Caco-2 (cell line): ENCODE measurements around the gene COL4A2. TPM values are rescaled to one million over a fixed set of nuclear protein-coding genes. Genes with fewer than 3 reads are reported as not detected.

Source experiments
- BruUV-seq: library from RNA; stranded (reverse); fragments of 400-500 nt; replicated peaks from 2 replicates; lab custom pipeline; 2021; lab: Mats Ljungman, UMichigan
- CTCF ChIA-PET: fragments of 300-600 bp; sonication (Branson Sonifier 250); formaldehyde crosslinking; loops from one replicate; lab custom pipeline; 2022; ENCODE audit warnings: antibody characterized with exemption; lab: Charles Lee
- POLR2A ChIA-PET: fragments of 300-600 bp; sonication (Branson Sonifier 250); formaldehyde crosslinking; loops from one replicate; lab custom pipeline; 2022; ENCODE audit warnings: antibody characterized with exemption; lab: Charles Lee
- DNase-seq, 2 experiments: peaks; one replicate each; pipeline versions ENCODE4 v3.0.0 to v3.0.0-alpha.2; 2020 to 2022
- H3K27me3 ChIP-seq: replicated peaks from 2 replicates; pipeline ENCODE4 v1.6.0; 2011; ENCODE audit warnings: low read length; ENCODE audit not compliant: control insufficient read depth, insufficient read depth
- H3K36me3 ChIP-seq: 2 replicates; pipeline ENCODE4 v1.5.1; 2011; ENCODE audit warnings: low read length; ENCODE audit not compliant: control insufficient read depth, insufficient read depth
- H3K4me1 ChIP-seq: fragments of 250-450 bp; sonication (Bioruptor Pico); 2 replicates; pipeline ENCODE4 v1.5.1; 2020; ENCODE audit warnings: mild to moderate bottlenecking
- H3K4me3 ChIP-seq: 2 replicates; pipeline ENCODE4 v1.5.1; 2011; ENCODE audit warnings: low read depth, mild to moderate bottlenecking, control low read depth, low read length
- H3K9me3 ChIP-seq: fragments of 250-450 bp; sonication (Bioruptor Pico); 2 replicates; pipeline ENCODE4 v1.5.1; 2020; ENCODE audit warnings: mild to moderate bottlenecking, moderate library complexity
- H3K27ac Mint-ChIP-seq: one replicate; pipeline ENCODE4 v1.8.0; 2022; ENCODE audit warnings: mixed read lengths; ENCODE audit not compliant: unreplicated experiment
- H3K27me3 Mint-ChIP-seq: one replicate; pipeline ENCODE4 v1.8.0; 2022; ENCODE audit warnings: mixed read lengths; ENCODE audit not compliant: insufficient read depth, unreplicated experiment
- H3K36me3 Mint-ChIP-seq: one replicate; pipeline ENCODE4 v1.8.0; 2022; ENCODE audit warnings: mild to moderate bottlenecking, mixed read lengths; ENCODE audit not compliant: insufficient read depth, unreplicated experiment
- H3K4me1 Mint-ChIP-seq: one replicate; pipeline ENCODE4 v1.8.0; 2022; ENCODE audit warnings: low read depth, mixed read lengths; ENCODE audit not compliant: unreplicated experiment
- H3K4me3 Mint-ChIP-seq: one replicate; pipeline ENCODE4 v1.8.0; 2022; ENCODE audit warnings: mild to moderate bottlenecking, moderate library complexity, mixed read lengths; ENCODE audit not compliant: unreplicated experiment
- H3K9me3 Mint-ChIP-seq: one replicate; pipeline ENCODE4 v1.8.0; 2022; ENCODE audit warnings: mixed read lengths; ENCODE audit not compliant: unreplicated experiment
- intact Hi-C: fragments of 100-400 bp; cut with micrococcal nuclease; formaldehyde crosslinking; loops from one replicate; pipeline ENCODE4 v1.10.0; 2022; ENCODE audit not compliant: unreplicated experiment
- total RNA-seq: library from RNA; stranded (reverse); gene quantifications from 2 replicates; pipeline ENCODE4 v1.2.3, GENCODE V29; 2022
- TF ChIP-seq, protein P1 (sequence below), 2 experiments: fragments of 200-600 bp in 1 of 2; IDR thresholded peaks; 1 replicate in 1 of 2; 2 replicates in 1 of 2; pipeline versions ENCODE4 v1.5.1 to v1.8.0; 2011 to 2022; ENCODE audit warnings: antibody characterized with exemption in 1 of 2, control low read depth in 1 of 2, inconsistent platforms in 1 of 2, low read depth in 1 of 2, low read length in 1 of 2, mild to moderate bottlenecking in 1 of 2, moderate library complexity in 1 of 2; ENCODE audit not compliant: insufficient read depth in 1 of 2, severe bottlenecking in 1 of 2, unreplicated experiment in 1 of 2

Gene COL4A2
- total RNA-seq, 1 experiment from 2014 or later: 19.2 TPM

DNA sequence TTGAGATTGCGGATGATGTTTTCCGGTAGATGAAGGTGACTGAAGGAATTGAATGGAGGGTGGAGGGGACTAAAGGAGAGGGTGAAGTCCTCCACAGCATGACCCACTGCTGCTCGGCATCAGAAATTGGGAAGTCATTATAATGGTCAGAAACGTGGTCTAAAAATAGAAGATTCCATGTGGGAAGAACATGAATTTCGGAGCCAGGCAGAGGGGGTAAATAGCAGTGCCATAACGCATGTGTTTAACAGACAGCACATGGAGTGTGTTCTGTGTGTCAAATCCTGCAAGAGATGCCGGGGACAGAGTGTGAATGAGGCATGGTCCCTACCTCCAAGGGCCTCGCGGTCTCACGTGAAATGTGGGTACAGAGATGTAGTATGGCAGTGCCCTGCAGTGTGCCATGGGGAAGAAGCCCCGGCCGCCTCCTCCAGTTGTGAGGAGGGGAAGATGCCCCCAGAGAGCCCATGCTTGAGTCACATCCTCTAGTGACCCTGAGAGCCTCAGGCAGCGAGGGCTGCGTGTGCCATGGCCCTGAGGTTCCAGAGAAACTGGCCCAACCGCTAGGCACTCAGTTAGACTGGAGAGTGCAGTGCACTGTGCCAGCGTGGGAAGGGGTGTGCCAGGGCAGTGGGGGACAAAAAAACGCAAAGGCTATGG, 106.1 kb downstream of the COL4A2 start:
- H3K4me1 Mint-ChIP-seq: peaks cover 12% of the 10 kb centered on the region
- no peaks in the 10 kb centered on the region for H3K9me3 ChIP-seq
- H3K27me3 Mint-ChIP-seq: no peaks in the 10 kb centered on the region
- TF ChIP-seq, protein P1, sequence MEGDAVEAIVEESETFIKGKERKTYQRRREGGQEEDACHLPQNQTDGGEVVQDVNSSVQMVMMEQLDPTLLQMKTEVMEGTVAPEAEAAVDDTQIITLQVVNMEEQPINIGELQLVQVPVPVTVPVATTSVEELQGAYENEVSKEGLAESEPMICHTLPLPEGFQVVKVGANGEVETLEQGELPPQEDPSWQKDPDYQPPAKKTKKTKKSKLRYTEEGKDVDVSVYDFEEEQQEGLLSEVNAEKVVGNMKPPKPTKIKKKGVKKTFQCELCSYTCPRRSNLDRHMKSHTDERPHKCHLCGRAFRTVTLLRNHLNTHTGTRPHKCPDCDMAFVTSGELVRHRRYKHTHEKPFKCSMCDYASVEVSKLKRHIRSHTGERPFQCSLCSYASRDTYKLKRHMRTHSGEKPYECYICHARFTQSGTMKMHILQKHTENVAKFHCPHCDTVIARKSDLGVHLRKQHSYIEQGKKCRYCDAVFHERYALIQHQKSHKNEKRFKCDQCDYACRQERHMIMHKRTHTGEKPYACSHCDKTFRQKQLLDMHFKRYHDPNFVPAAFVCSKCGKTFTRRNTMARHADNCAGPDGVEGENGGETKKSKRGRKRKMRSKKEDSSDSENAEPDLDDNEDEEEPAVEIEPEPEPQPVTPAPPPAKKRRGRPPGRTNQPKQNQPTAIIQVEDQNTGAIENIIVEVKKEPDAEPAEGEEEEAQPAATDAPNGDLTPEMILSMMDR (IDR thresholded peaks at IDR 0.05; ENCODE audit: insufficient read depth in 1 of 2, low read depth in 1 of 2, low read length in 1 of 2, severe bottlenecking in 1 of 2, unreplicated experiment in 1 of 2): no peak
- H3K9me3 Mint-ChIP-seq: no peaks in the 10 kb centered on the region
- H3K36me3 Mint-ChIP-seq: no peaks in the 10 kb centered on the region
- ChIA-PET CTCF (interaction anchor here (1.6 kb wide), 1 partner anchor 101 kb away, joined by 8 read pairs; no protein-coding TSS in a partner anchor), POLR2A (no interaction called here)
- peak overlapping the region; percentile 83 for H3K27ac Mint-ChIP-seq
- peaks cover 13% of the 10 kb centered on the region for H3K4me1 ChIP-seq
- H3K4me3 Mint-ChIP-seq: no peak overlapping the region
- H3K27me3 ChIP-seq: no peaks in the 10 kb centered on the region
- no peak for DNase-seq
- intact Hi-C loops: loop anchor here (2.0 kb wide), 2 partner anchors 36 to 274 kb away; no protein-coding TSS in a partner anchor
- H3K4me3 ChIP-seq: no peak overlapping the region
- BruUV-seq: no TSS peak
- no peaks in the 10 kb centered on the region for H3K36me3 ChIP-seq

DNA sequence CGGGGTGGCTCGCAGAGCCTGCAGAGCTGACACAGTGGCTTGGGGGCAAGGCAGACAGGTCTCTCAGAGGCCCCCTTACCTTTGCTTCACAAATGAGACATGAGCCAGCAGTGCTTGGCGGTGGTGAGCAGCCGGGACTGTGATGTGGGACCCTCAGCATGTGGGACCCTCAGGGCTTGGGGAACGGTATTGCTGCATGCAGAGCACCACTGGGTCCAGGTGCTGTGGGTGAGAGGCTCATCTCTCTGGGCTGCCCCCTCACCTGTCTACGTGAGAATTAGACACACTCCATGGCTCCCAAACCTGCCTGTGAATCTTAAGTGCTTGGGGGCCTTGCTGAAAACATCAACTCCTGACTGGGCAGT, 106.6 kb downstream of the COL4A2 start:
- Histone ChIP-seq H3K9me3 (no peaks in the 10 kb centered on the region), H3K27me3 (no peaks in the 10 kb centered on the region), H3K4me1 (peaks cover 13% of the 10 kb centered on the region), H3K36me3 (no peaks in the 10 kb centered on the region), H3K4me3 (no peak overlapping the region)
- DNase-seq: no peak
- ChIA-PET CTCF (no interaction called here), POLR2A (no interaction called here)
- Mint-ChIP-seq H3K4me3 (no peak overlapping the region), H3K27me3 (no peaks in the 10 kb centered on the region), H3K4me1 (peaks cover 12% of the 10 kb centered on the region), H3K27ac (no peak overlapping the region), H3K36me3 (no peaks in the 10 kb centered on the region), H3K9me3 (no peaks in the 10 kb centered on the region)
- no TSS peak for BruUV-seq
- intact Hi-C loops: loop anchor here (2.0 kb wide), 2 partner anchors 35 to 275 kb away; no protein-coding TSS in a partner anchor
- TF ChIP-seq, protein P1 (IDR thresholded peaks at IDR 0.05; ENCODE audit: insufficient read depth in 1 of 2, low read depth in 1 of 2, low read length in 1 of 2, severe bottlenecking in 1 of 2, unreplicated experiment in 1 of 2): no peak

DNA sequence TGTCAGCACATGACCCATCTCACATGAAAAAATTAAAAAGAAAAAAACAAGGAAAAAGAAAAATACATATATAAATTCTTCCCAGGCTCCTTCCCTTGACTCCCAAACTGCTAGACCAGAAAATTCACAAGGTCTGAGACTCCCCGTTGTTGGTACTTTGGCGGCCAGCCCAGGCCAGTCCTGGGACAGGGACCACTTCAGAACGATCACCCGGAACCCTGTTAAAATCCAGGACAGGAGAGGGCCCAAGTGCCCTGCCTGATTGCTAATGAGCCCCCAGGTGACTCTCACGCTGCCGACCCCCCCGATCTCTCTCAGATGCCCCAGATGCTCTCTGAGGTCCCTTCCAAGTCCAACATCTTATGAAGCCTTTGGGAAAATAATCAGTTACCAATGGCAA, 107.2 kb downstream of the COL4A2 start:
- peaks cover 13% of the 10 kb centered on the region for H3K4me1 ChIP-seq
- ChIA-PET POLR2A (no interaction called here), CTCF (no interaction called here)
- H3K9me3 Mint-ChIP-seq: no peaks in the 10 kb centered on the region
- no peaks in the 10 kb centered on the region for H3K27me3 ChIP-seq
- no peak for DNase-seq
- TF ChIP-seq, protein P1 (IDR thresholded peaks at IDR 0.05; ENCODE audit: insufficient read depth in 1 of 2, low read depth in 1 of 2, low read length in 1 of 2, severe bottlenecking in 1 of 2, unreplicated experiment in 1 of 2): no peak
- no peak overlapping the region for H3K4me3 ChIP-seq
- H3K4me3 Mint-ChIP-seq: no peak overlapping the region
- no peaks in the 10 kb centered on the region for H3K9me3 ChIP-seq
- H3K27me3 Mint-ChIP-seq: no peaks in the 10 kb centered on the region
- no peaks in the 10 kb centered on the region for H3K36me3 Mint-ChIP-seq
- no peaks in the 10 kb centered on the region for H3K36me3 ChIP-seq
- no TSS peak for BruUV-seq
- intact Hi-C loops: no loop called here
- no peak overlapping the region for H3K27ac Mint-ChIP-seq
- H3K4me1 Mint-ChIP-seq: peaks cover 12% of the 10 kb centered on the region
